ENCODE measurements around the gene ARHGEF4. TPM values are rescaled to one million over a fixed set of nuclear protein-coding genes. Genes with fewer than 3 reads are reported as not detected.

The ARHGEF4 gene
- total and polyA plus RNA-seq, 2 experiments from 2014 or later = 4.6 to 16.6 TPM

- no peak for TF ChIP-seq REST (IDR thresholded peaks at IDR 0.05; ENCODE audit: unreplicated experiment)
Observed at GRCh38 chr2:131008967-131009366, 172.3 kb downstream of the ARHGEF4 start (continued).

DNA sequence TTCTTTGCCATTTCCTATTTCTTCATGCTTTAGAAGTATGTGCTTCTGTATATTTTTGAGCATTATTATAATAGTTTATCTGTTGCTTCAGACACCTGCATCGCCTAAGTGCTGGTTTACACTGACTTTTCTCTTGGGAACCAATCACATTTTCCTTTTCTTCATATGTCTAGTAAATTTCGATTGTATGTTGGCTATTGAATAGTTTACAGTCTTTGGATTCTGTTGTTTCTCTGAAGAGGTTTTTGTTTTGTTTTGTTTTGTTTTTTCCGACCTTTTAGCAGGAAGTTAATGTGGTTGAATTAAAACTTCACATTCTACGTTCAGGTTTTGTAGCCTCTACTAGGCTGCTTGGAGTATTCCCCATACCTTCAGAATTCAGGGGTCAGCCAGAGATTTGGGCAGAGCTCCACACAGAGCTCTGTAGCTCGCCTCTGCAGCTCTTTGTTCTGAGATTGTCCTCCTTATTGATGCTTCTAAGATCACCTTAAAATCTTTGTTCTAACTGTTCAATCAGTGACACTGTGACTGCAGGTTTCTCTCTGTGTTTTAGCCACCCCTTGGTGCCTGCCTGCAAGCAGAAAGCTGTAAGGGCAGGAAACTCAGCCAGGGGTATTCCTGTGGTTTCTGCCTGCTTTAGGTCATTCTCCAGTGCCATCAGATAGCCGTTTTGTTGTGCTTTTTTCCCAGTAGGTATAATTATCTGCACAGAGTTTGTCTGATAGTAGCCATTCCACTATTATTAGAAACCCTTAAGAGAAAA, 173.2 kb downstream of the ARHGEF4 start:
- no peaks in the 10 kb centered on the region for H3F3A ChIP-seq (replicated peaks; ENCODE audit: low read depth)
- H3K27ac ChIP-seq (ENCODE audit: low read depth) = no peak overlapping the region
- H3K4me1 ChIP-seq (ENCODE audit: insufficient read depth) = no peaks in the 10 kb centered on the region; the same call in 1 of the 2 replicates
- peaks cover 14% of the 10 kb centered on the region; the same call in 2 of the 3 replicates for H3K4me1 Mint-ChIP-seq
- H3K4me2 ChIP-seq = no peak overlapping the region
- H3K36me3 Mint-ChIP-seq (ENCODE audit: low read depth) = no peaks in the 10 kb centered on the region
- ATAC-seq (no peak), DNase-seq (ENCODE audit: low spot score) (no peak)
- no peaks in the 10 kb centered on the region for H3K79me2 ChIP-seq (replicated peaks; ENCODE audit: insufficient read depth)
- no peaks in the 10 kb centered on the region for H3K27me3 ChIP-seq (ENCODE audit: insufficient read depth)
- no peaks in the 10 kb centered on the region for H3K9me3 Mint-ChIP-seq
- H3K9me2 ChIP-seq (ENCODE audit: insufficient read depth) = no peaks in the 10 kb centered on the region
- H3K36me3 ChIP-seq (ENCODE audit: insufficient read depth) = no peaks in the 10 kb centered on the region
- H3K4me3 Mint-ChIP-seq = no peak overlapping the region
- no peak for TF ChIP-seq ZNF114 (CRISPR knock-in tag; IDR thresholded peaks at IDR 0.05)
- TF ChIP-seq REST (IDR thresholded peaks at IDR 0.05; ENCODE audit: unreplicated experiment) = no peak
- H4K20me1 ChIP-seq (replicated peaks; ENCODE audit: insufficient read depth) = no peaks in the 10 kb centered on the region
- no peak overlapping the region for H3K27ac Mint-ChIP-seq
- H3K4me3 ChIP-seq = no peak overlapping the region
- H3K27me3 Mint-ChIP-seq (ENCODE audit: insufficient read depth, low read depth, poor library complexity) = peaks cover 4% of the 10 kb centered on the region
- no peak overlapping the region for H2AFZ ChIP-seq

- no peak for ATAC-seq
- no peak overlapping the region for H3K4me3 ChIP-seq
- TF ChIP-seq ZNF462 (CRISPR knock-in tag; IDR thresholded peaks at IDR 0.05) (no peak), ZNF331 (CRISPR knock-in tag; IDR thresholded peaks at IDR 0.05; ENCODE audit: low read depth) (no peak), NANOG (IDR thresholded peaks at IDR 0.05; ENCODE audit: borderline replicate concordance) (no peak)
Observed at GRCh38 chr2:131010566-131010965, 173.9 kb downstream of the ARHGEF4 start.

More at GRCh38 chr2:131010566-131010965, 173.9 kb downstream of the ARHGEF4 start:
- H3K4me1 ChIP-seq (ENCODE audit: insufficient read depth) = no peaks in the 10 kb centered on the region; the same call in 1 of the 2 replicates
- no peak overlapping the region for H3K4me2 ChIP-seq
- Mint-ChIP-seq H3K9me3 (no peaks in the 10 kb centered on the region), H3K27ac (no peak overlapping the region), H3K36me3 (ENCODE audit: low read depth) (no peaks in the 10 kb centered on the region), H3K27me3 (ENCODE audit: insufficient read depth, low read depth, poor library complexity) (peaks cover 4% of the 10 kb centered on the region), H3K4me3 (no peak overlapping the region), H3K4me1 (peaks cover 14% of the 10 kb centered on the region; the same call in 2 of the 3 replicates)
- no peaks in the 10 kb centered on the region for H3K79me2 ChIP-seq (replicated peaks; ENCODE audit: insufficient read depth)
- no peaks in the 10 kb centered on the region for H3F3A ChIP-seq (replicated peaks; ENCODE audit: low read depth)
- no peaks in the 10 kb centered on the region for H3K27me3 ChIP-seq (ENCODE audit: insufficient read depth)
- H3K27ac ChIP-seq (ENCODE audit: low read depth) = no peak overlapping the region
- no peaks in the 10 kb centered on the region for H3K9me2 ChIP-seq (ENCODE audit: insufficient read depth)
- no peak overlapping the region for H2AFZ ChIP-seq
- no peaks in the 10 kb centered on the region for H3K36me3 ChIP-seq (ENCODE audit: insufficient read depth)
- H4K20me1 ChIP-seq (replicated peaks; ENCODE audit: insufficient read depth) = no peaks in the 10 kb centered on the region
- no peak for DNase-seq (ENCODE audit: low spot score)

All from GM23338 (cell line).